OCI-LY3 (cell line): Measurements from ENCODE around the gene RPRD2.
A peak's percentile ranks its signal among the peaks of the same experiment; 100 is the strongest.

Source experiments
- H2AFZ ChIP-seq: fragments of 200-600, 300-600 bp; shearing (Covaris generic); 2 replicates; pipeline ENCODE4 v1.6.0; 2014; ENCODE audit warnings: antibody characterized with exemption, low read depth, low read length
- H3K27ac ChIP-seq: fragments of 200-600, 300-600 bp; sonication (generic); 2 replicates; pipeline ENCODE4 v1.5.1; 2014; ENCODE audit warnings: mild to moderate bottlenecking, low read length, moderate library complexity, mixed read lengths
- H3K27me3 ChIP-seq: fragments of 200-600, 300-600 bp; sonication (generic); 2 replicates; pipeline ENCODE4 v1.6.1; 2014; ENCODE audit warnings: low read depth, low read length, mixed read lengths
- H3K36me3 ChIP-seq: fragments of 200-600, 300-600 bp; sonication (generic); replicated peaks from 2 replicates; pipeline ENCODE3; 2014; ENCODE audit warnings: low read depth, low read length, mixed read lengths
- H3K4me1 ChIP-seq: fragments of 300-600, 200-600 bp; sonication (generic); 2 replicates; pipeline ENCODE4 v1.6.1; 2014; ENCODE audit warnings: low read length, mixed read lengths
- H3K4me2 ChIP-seq: fragments of 200-600, 300-600 bp; sonication (generic); 2 replicates; pipeline ENCODE4 v1.6.1; 2014; ENCODE audit warnings: low read length, mixed read lengths
- H3K4me3 ChIP-seq: fragments of 300-600, 200-600 bp; sonication (generic); 2 replicates; pipeline ENCODE4 v1.5.1; 2014; ENCODE audit warnings: antibody characterized with exemption, mild to moderate bottlenecking, low read length, moderate library complexity
- H3K79me2 ChIP-seq: fragments of 300-600, 200-600 bp; shearing (Covaris generic); 2 replicates; pipeline ENCODE4 v1.6.1; 2014; ENCODE audit warnings: mild to moderate bottlenecking, low read length, mixed read lengths
- H3K9ac ChIP-seq: fragments of 300-600, 200-600 bp; shearing (Covaris generic); 2 replicates; pipeline ENCODE4 v1.6.0; 2014; ENCODE audit warnings: mild to moderate bottlenecking, low read length, moderate library complexity
- H3K9me3 ChIP-seq: fragments of 200-600, 300-600 bp; shearing (Covaris generic); 2 replicates; pipeline ENCODE4 v1.6.1; 2014; ENCODE audit warnings: low read length, mixed read lengths; ENCODE audit not compliant: insufficient read depth
- H4K20me1 ChIP-seq: fragments of 200-600, 300-600 bp; sonication (generic); 2 replicates; pipeline ENCODE4 v1.6.1; 2016; ENCODE audit warnings: low read length, mixed read lengths; ENCODE audit not compliant: insufficient read depth
- CTCF ChIP-seq: fragments of 200-600, 300-600 bp; sonication (generic); IDR thresholded peaks from 2 replicates; pipeline ENCODE4 v1.5.1; 2014; ENCODE audit warnings: antibody characterized with exemption, low read length, low read depth
- EZH2phosphoT487 ChIP-seq: fragments of 200-600 bp; shearing (Covaris generic); IDR thresholded peaks from 2 replicates; pipeline ENCODE4 v1.6.1; 2018; ENCODE audit warnings: antibody characterized with exemption, mixed run types, low read depth

RPRD2 gene

GRCh38 chr1:150366416-150367296 is 2.7 kb downstream of the RPRD2 start:
- Histone ChIP-seq H3K27me3 (no peaks in the 10 kb centered on the region), H2AFZ (no peak overlapping the region), H3K27ac (peak overlapping the region; percentile 91), H3K4me3 (peak overlapping the region; percentile 89), H3K4me1 (peaks cover 19% of the 10 kb centered on the region), H3K79me2 (peaks cover 75% of the 10 kb centered on the region), H3K9ac (peak overlapping the region; percentile 94), H3K36me3 (peaks cover 2% of the 10 kb centered on the region), H3K9me3 (no peaks in the 10 kb centered on the region), H4K20me1 (no peaks in the 10 kb centered on the region), H3K4me2 (peak overlapping the region; percentile 78)
- no peak for TF ChIP-seq EZH2phosphoT487
- TF ChIP-seq CTCF, result no peak

GRCh38 chr1:150371110-150371509 is 7.2 kb downstream of the RPRD2 start:
- Histone ChIP-seq H3K27ac (no peak overlapping the region), H3K36me3 (peaks cover 2% of the 10 kb centered on the region), H3K27me3 (no peaks in the 10 kb centered on the region), H3K4me2 (no peak overlapping the region), H3K4me1 (peaks cover 11% of the 10 kb centered on the region), H3K9me3 (no peaks in the 10 kb centered on the region), H3K79me2 (peaks cover 97% of the 10 kb centered on the region), H3K4me3 (no peak overlapping the region), H2AFZ (no peak overlapping the region), H4K20me1 (peaks cover 31% of the 10 kb centered on the region), H3K9ac (no peak overlapping the region)
- TF ChIP-seq CTCF, result no peak
- no peak for TF ChIP-seq EZH2phosphoT487

GRCh38 chr1:150372580-150372979 is 8.6 kb downstream of the RPRD2 start:
- Histone ChIP-seq H3K4me3 (no peak overlapping the region), H3K27ac (no peak overlapping the region), H3K4me2 (no peak overlapping the region), H3K4me1 (no peaks in the 10 kb centered on the region), H3K9ac (no peak overlapping the region), H4K20me1 (peaks cover 31% of the 10 kb centered on the region), H3K9me3 (no peaks in the 10 kb centered on the region), H3K36me3 (peaks cover 2% of the 10 kb centered on the region), H3K79me2 (peaks cover 96% of the 10 kb centered on the region), H3K27me3 (no peaks in the 10 kb centered on the region), H2AFZ (no peak overlapping the region)
- TF ChIP-seq CTCF, result no peak
- no peak for TF ChIP-seq EZH2phosphoT487

- no peaks in the 10 kb centered on the region for H3K4me1 ChIP-seq
Observed at GRCh38 chr1:150376110-150376509, 12.2 kb downstream of the RPRD2 start.

More at GRCh38 chr1:150376110-150376509, 12.2 kb downstream of the RPRD2 start:
- no peaks in the 10 kb centered on the region for H3K36me3 ChIP-seq
- H3K4me3 ChIP-seq, result no peak overlapping the region
- peaks cover 88% of the 10 kb centered on the region for H3K79me2 ChIP-seq
- TF ChIP-seq EZH2phosphoT487, result no peak
- no peak overlapping the region for H3K4me2 ChIP-seq
- peaks cover 40% of the 10 kb centered on the region for H4K20me1 ChIP-seq
- H2AFZ ChIP-seq, result no peak overlapping the region
- no peak overlapping the region for H3K27ac ChIP-seq
- no peaks in the 10 kb centered on the region for H3K9me3 ChIP-seq
- no peak overlapping the region for H3K9ac ChIP-seq
- H3K27me3 ChIP-seq, result no peaks in the 10 kb centered on the region
